CD8-positive, alpha-beta T cell (primary cell): ENCODE results near the gene SPDYE18. TPM values are rescaled to one million over a fixed set of nuclear protein-coding genes. Genes with fewer than 3 reads are reported as not detected.

Experiments used
- total RNA-seq, 46 experiments: library from RNA in 2 of 46; stranded (reverse) in 2 of 46; gene quantifications; one replicate each; pipeline ENCODE4 v1.2.3 and lab custom pipeline; 2021 to 2026

SPDYE18 gene
- total RNA-seq, 2 experiments from 2014 or later = 0.81 TPM; not detected in 1

Other genes with a start within 250 kb of the SPDYE18 start
- not detected for gene SPDYE17, start 30.2 kb downstream of the SPDYE18 start, total RNA-seq
- gene CCDC146, start 60.1 kb upstream of the SPDYE18 start, total RNA-seq = 10 to 100 TPM in 1 of 2 experiments, 1 to 10 TPM in 1; 9.2 to 13.4 TPM
- gene FGL2, start 137.3 kb upstream of the SPDYE18 start, total RNA-seq = under 1 TPM in 1 of 2 experiments, not detected in 1; 0.16 TPM